ENCODE data around the gene SHLD3.
"Not testable (repeated sequence)": the region's sequence is repeated elsewhere in the genome, so short reads cannot be mapped to it uniquely, and the experiment has no call there.

SHLD3 gene, protein sequence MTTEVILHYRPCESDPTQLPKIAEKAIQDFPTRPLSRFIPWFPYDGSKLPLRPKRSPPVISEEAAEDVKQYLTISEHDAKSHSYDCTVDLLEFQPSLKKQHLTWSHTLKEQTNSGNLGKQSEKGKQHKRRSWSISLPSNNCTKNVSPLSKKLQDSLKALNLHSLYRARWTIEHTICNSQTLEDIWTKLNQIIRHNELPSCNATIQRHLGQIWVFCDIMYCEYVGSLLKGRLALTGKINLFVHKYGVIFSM

GRCh38 chr5:65624571-65625555 lies at the start of gene SHLD3, which contains the start of gene TRAPPC13:
SHLD3 (plus strand) TSS chr5:65625027; CDS start chr5:65629588, 4,561 bp downstream.
TRAPPC13 (plus strand) TSS chr5:65625027; CDS start chr5:65625061, 34 bp downstream.
- Mint-ChIP-seq H3K4me1 (ENCODE audit: low read depth) (peaks cover 49% of the 10 kb centered on the region), H3K9me3 (no peaks in the 10 kb centered on the region), H3K27ac (peak within 1 kb of the TSS; percentile 97), H3K27me3 (no peaks in the 10 kb centered on the region), H3K4me3 (peak within 1 kb of the TSS; percentile 94), H3K36me3 (ENCODE audit: low read depth) (peaks cover 17% of the 10 kb centered on the region)

GRCh38 chr5:65577141-65577540 lies 47.7 kb upstream of the SHLD3 start:
- Mint-ChIP-seq H3K9me3 (no peaks in the 10 kb centered on the region), H3K27ac (peak overlapping the region; percentile 8), H3K36me3 (ENCODE audit: low read depth) (peaks cover 68% of the 10 kb centered on the region)

DNA sequence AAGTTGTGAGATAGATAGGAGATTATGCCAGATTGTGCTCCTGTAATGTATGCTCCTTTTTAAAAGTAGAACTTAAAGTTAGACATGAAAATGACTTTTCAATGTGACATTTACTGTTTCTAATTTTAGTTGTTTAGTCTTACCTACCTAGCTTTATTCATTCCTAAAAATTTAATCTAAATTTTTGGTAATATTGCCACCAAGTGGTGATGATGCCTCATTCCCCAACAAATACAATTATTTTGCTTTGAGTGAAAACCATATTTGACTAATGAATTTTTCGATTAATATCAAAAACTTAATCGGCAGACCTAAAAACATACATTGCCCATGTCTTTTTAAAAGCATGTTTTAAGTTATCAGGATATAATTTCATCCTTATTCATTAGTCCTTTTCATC lies 36.1 kb upstream of the SHLD3 start:
- peaks cover 33% of the 10 kb centered on the region for H3K36me3 Mint-ChIP-seq (ENCODE audit: low read depth)
- no peaks in the 10 kb centered on the region for H3K9me3 Mint-ChIP-seq
- H3K4me3 Mint-ChIP-seq: no peak overlapping the region
- no peaks in the 10 kb centered on the region for H3K4me1 Mint-ChIP-seq (ENCODE audit: low read depth)
- no peaks in the 10 kb centered on the region for H3K27me3 Mint-ChIP-seq
- H3K27ac Mint-ChIP-seq: no peak overlapping the region

More at GRCh38 chr5:65577141-65577540, 47.7 kb upstream of the SHLD3 start:
- Mint-ChIP-seq H3K27me3 (no peaks in the 10 kb centered on the region), H3K4me3 (no peak overlapping the region), H3K4me1 (ENCODE audit: low read depth) (peaks cover 22% of the 10 kb centered on the region)

- not testable (repeated sequence) for H3K4me3 Mint-ChIP-seq, H3K27me3 Mint-ChIP-seq, H3K27ac Mint-ChIP-seq
- H3K36me3 Mint-ChIP-seq (ENCODE audit: low read depth): peaks cover 71% of the 10 kb centered on the region
- H3K9me3 Mint-ChIP-seq: peaks cover 16% of the 10 kb centered on the region
- H3K4me1 Mint-ChIP-seq (ENCODE audit: low read depth): peaks cover 11% of the 10 kb centered on the region
Measured at GRCh38 chr5:65601761-65602160, 23.1 kb upstream of the SHLD3 start.

DNA sequence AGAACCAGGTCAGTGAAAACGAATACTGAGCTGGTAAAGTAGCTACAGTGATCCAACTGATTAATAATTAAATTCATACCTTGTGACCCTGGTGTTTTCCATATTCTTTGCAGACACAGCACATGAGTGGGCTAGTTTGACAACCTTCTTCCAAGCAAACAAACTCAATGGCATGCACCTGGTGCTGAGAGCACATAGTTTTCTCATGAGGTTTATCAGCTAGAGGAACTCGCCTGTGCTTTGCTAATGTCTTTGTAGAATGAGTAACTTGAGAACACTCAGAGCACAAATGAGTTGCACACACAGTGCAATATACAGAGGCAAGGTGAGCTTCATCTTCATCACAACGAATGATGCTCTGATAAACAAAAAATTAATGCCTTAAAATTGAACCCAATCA lies 13.3 kb upstream of the SHLD3 start:
- H3K36me3 Mint-ChIP-seq (ENCODE audit: low read depth): peaks cover 67% of the 10 kb centered on the region

DNA sequence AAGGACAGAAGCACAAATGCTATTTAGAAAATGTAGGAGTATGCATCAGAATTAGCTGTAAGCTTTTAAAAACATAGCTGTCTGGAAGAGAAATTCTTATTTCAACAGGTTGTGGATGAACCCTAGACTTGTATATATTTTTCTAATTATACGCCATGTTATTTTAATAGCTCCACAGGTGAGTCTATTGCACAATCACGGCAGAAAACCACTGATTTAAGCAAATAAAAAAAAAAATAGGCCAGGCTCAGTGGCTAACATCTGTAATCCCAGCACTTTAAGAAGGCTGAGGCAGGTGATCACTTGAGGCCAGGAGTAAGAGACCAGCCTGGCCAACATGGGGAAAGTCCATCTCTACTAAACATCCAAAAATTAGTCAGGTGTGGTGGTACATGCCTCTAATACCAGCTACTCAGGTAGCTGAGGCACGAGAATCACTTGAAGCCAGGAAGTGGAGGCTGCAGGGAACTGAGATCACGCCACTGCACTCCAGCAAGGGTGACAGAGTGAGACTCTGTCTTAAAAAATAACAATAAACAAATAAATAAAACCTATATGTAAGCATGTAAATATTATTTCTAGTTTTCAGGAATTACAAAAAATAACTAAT lies 12.4 kb upstream of the SHLD3 start:
- no peaks in the 10 kb centered on the region for H3K9me3 Mint-ChIP-seq
- no peaks in the 10 kb centered on the region for H3K27me3 Mint-ChIP-seq
- peaks cover 66% of the 10 kb centered on the region for H3K36me3 Mint-ChIP-seq (ENCODE audit: low read depth)
- no peak overlapping the region for H3K4me3 Mint-ChIP-seq
- no peaks in the 10 kb centered on the region for H3K4me1 Mint-ChIP-seq (ENCODE audit: low read depth)
- H3K27ac Mint-ChIP-seq: no peak overlapping the region

More for the DNA sequence above, 13.3 kb upstream of the SHLD3 start:
- no peaks in the 10 kb centered on the region for H3K9me3 Mint-ChIP-seq
- H3K4me1 Mint-ChIP-seq (ENCODE audit: low read depth): no peaks in the 10 kb centered on the region
- no peak overlapping the region for H3K4me3 Mint-ChIP-seq
- no peaks in the 10 kb centered on the region for H3K27me3 Mint-ChIP-seq
- H3K27ac Mint-ChIP-seq: no peak overlapping the region

DNA sequence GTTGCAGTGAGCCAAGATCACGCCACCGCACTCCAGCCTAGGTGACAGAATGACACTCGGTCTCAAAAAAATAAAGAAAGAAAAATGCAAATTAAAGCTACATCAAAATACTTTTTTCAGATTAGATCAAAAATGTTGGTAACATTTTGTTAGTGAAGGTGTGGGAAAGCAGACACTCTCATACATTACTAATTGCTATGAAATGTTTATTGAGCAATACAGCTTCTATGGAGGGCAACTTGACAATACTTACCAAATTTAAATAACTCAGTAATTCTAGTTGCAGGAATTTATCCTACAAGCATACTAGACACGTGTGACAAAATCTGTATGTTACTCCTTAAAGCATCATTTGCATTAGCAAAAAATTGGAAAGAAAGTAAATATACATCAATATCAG lies 4.8 kb upstream of the SHLD3 start:
- Mint-ChIP-seq H3K36me3 (ENCODE audit: low read depth) (peaks cover 29% of the 10 kb centered on the region), H3K27ac (no peak overlapping the region), H3K4me1 (ENCODE audit: low read depth) (peaks cover 34% of the 10 kb centered on the region), H3K9me3 (no peaks in the 10 kb centered on the region), H3K4me3 (no peak overlapping the region), H3K27me3 (no peaks in the 10 kb centered on the region)

- H3K27ac Mint-ChIP-seq, H3K27me3 Mint-ChIP-seq, H3K9me3 Mint-ChIP-seq: not testable (repeated sequence)
- Mint-ChIP-seq H3K4me1 (ENCODE audit: low read depth) (peaks cover 46% of the 10 kb centered on the region), H3K4me3 (peak overlapping the region; percentile 94), H3K36me3 (ENCODE audit: low read depth) (peaks cover 18% of the 10 kb centered on the region)
Measured at GRCh38 chr5:65621961-65622360, 2.9 kb upstream of the SHLD3 start.

DNA sequence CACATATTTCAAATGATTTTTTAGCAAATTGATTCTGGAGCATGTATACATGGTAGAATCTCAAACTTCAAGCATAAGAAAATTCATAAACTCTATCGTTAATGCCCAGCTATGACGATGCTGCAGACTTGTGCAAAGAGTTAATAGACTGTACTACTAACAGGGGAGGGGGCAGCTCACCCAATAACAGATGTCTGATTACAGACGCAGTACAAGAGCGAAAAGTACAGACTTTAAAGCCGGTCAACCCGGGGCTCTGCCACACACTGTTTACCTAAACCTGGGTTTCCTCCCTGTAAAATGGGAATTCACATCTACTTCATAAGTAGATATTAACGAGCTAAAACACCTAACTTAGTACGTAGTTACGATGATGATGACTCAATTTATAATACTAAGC lies 1.3 kb upstream of the SHLD3 start:
- H3K27ac Mint-ChIP-seq: peak overlapping the region; percentile 97
- peak overlapping the region; percentile 94 for H3K4me3 Mint-ChIP-seq
- no peaks in the 10 kb centered on the region for H3K27me3 Mint-ChIP-seq
- H3K4me1 Mint-ChIP-seq (ENCODE audit: low read depth): peaks cover 49% of the 10 kb centered on the region
- H3K9me3 Mint-ChIP-seq: no peaks in the 10 kb centered on the region
- peaks cover 15% of the 10 kb centered on the region for H3K36me3 Mint-ChIP-seq (ENCODE audit: low read depth)

DNA sequence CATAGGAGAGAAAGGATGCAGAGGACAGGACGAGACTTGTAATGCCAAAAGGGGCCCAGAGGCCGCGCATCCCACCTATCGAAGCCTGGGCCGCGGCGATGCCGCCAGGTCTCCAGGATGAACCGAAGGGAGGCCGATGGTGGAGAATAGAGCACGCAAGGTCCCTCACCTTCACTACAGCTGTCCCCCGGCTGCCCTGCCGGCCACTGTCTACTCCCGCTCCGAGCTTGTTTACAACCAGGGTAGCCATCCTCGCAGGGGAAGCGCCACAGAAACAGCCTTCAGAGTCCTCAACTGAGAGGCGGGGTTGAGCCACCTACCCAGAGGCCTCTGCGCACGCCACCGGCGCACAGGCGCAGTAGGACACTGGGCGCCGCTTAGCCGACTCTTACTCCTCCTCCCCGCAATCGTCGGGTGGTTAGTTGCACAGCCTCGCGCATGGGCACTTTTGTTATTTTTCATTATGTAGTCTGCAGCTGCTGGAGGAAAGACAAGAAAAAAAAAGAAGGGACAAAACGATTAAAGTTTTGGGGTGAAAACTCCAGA lies 729 bp upstream of the SHLD3 start, which contains the start of gene TRIM23:
Gene TRIM23 (minus strand): TSS at position 309 of the 546 bp plus-strand sequence. CDS start 59 bp downstream, at position 250.
- H3K36me3 Mint-ChIP-seq (ENCODE audit: low read depth): peaks cover 15% of the 10 kb centered on the region
- H3K4me3 Mint-ChIP-seq: peak within 1 kb of the TSS; percentile 94
- peak within 1 kb of the TSS; percentile 97 for H3K27ac Mint-ChIP-seq
- peaks cover 49% of the 10 kb centered on the region for H3K4me1 Mint-ChIP-seq (ENCODE audit: low read depth)
- H3K27me3 Mint-ChIP-seq: no peaks in the 10 kb centered on the region
- no peaks in the 10 kb centered on the region for H3K9me3 Mint-ChIP-seq

DNA sequence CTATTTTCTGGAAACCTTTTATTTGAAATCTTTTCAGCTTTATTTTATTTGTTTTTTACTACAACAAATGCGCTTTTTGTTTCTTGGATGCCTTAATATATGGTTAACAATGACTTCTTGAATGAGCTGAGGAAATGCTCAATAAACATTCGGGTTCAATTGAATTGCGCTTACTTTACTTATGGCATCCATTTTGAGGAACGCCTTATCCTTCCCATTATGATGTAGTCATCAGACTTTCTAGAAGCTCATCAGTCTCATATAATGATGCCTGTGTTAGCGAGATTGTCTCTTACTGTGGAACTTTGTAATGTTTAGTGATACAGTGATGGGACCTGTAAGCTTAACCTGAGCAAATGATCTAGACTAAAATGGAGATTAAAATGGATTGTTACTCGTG lies 916 bp downstream of the SHLD3 start:
- H3K9me3 Mint-ChIP-seq: no peaks in the 10 kb centered on the region
- H3K27me3 Mint-ChIP-seq: no peaks in the 10 kb centered on the region
- H3K4me1 Mint-ChIP-seq (ENCODE audit: low read depth): peaks cover 50% of the 10 kb centered on the region
- peak overlapping the region; percentile 97 for H3K27ac Mint-ChIP-seq
- peak overlapping the region; percentile 94 for H3K4me3 Mint-ChIP-seq
- H3K36me3 Mint-ChIP-seq (ENCODE audit: low read depth): peaks cover 19% of the 10 kb centered on the region

DNA sequence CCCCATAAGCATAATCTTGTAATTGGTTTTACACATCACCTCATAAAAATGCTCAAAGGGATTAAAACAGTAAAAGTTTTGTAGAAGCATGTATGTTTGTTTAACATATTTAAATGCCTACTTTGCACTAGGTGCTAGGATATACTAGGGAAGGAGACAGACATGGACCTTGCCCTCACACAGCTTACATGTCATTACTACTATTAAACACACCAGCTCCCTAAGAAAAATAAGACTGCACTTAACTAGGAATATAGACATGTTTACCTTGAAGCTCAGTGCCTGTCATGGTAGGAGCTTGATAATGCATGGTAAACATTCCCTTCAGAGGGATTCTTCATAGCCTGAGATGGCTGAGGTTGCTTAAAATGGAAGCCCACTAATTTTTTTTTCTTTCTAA lies 6.2 kb downstream of the SHLD3 start:
- Mint-ChIP-seq H3K9me3 (no peaks in the 10 kb centered on the region), H3K27me3 (no peaks in the 10 kb centered on the region), H3K36me3 (ENCODE audit: low read depth) (peaks cover 26% of the 10 kb centered on the region), H3K4me1 (ENCODE audit: low read depth) (peaks cover 23% of the 10 kb centered on the region), H3K27ac (no peak overlapping the region), H3K4me3 (no peak overlapping the region)

- peaks cover 39% of the 10 kb centered on the region for H3K36me3 Mint-ChIP-seq (ENCODE audit: low read depth)
Measured at GRCh38 chr5:65640240-65640639, 15.4 kb downstream of the SHLD3 start.

GRCh38 chr5:65646938-65647337 lies 22.1 kb downstream of the SHLD3 start:
- H3K4me1 Mint-ChIP-seq (ENCODE audit: low read depth): no peaks in the 10 kb centered on the region
- H3K27ac Mint-ChIP-seq: no peak overlapping the region

More at GRCh38 chr5:65640240-65640639, 15.4 kb downstream of the SHLD3 start:
- H3K4me3 Mint-ChIP-seq: no peak overlapping the region
- no peaks in the 10 kb centered on the region for H3K27me3 Mint-ChIP-seq
- H3K27ac Mint-ChIP-seq: no peak overlapping the region
- no peaks in the 10 kb centered on the region for H3K4me1 Mint-ChIP-seq (ENCODE audit: low read depth)
- H3K9me3 Mint-ChIP-seq: no peaks in the 10 kb centered on the region

More at GRCh38 chr5:65646938-65647337, 22.1 kb downstream of the SHLD3 start:
- no peak overlapping the region for H3K4me3 Mint-ChIP-seq
- H3K36me3 Mint-ChIP-seq (ENCODE audit: low read depth): peaks cover 38% of the 10 kb centered on the region
- H3K9me3 Mint-ChIP-seq: no peaks in the 10 kb centered on the region
- H3K27me3 Mint-ChIP-seq: no peaks in the 10 kb centered on the region
